GM12865 (cell line): ENCODE data around the gene TMEM150C.

Experiments used
- DNase-seq: peaks from one replicate; pipeline ENCODE4 v3.0.0; 2010; ENCODE audit warnings: low read depth
- H3K4me3 ChIP-seq: 2 replicates; pipeline ENCODE4 v1.5.1; 2011; ENCODE audit warnings: mild to moderate bottlenecking, low read depth, low read length, control low read depth
- TF ChIP-seq, protein P1 (sequence below): IDR thresholded peaks from 2 replicates; pipeline ENCODE4 v1.5.1; 2011; ENCODE audit warnings: low read length, control low read depth, low read depth, inconsistent platforms; ENCODE audit not compliant: insufficient read depth; ENCODE audit errors: missing control alignments

The TMEM150C gene

DNA sequence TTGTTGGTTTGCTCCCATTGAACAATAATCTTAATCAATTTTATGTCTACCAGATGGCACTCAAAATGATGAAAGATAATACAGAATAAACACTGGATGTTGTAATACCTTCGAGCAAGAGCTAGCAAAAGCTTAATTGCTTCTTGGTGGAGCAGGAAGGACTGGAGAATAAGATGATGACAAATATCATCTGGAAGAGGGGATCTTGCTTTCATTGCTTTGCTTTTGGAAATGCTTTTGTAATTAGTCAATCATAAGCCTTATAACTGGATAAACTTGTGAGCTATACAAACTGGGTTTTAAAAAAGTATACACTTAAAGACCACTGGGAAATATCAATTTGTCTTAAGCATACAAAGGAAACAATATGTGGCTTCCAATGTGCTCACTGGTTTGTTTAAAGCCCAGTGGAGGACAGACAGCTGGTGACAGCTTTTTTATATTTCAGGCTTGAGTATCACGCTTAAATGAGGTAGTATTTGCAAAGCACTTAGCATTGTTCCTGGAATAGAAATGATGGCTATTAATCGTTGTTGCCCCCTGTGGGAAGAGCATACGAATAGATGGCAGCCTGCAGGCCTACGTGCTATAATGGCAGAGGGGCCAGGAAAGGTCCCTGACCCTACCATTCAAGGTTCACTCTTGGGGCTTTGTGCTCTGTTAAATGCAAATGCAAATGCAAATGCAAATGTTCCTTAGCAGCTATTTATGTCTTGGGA, 61.2 kb downstream of the TMEM150C start:
- H3K4me3 ChIP-seq: no peak overlapping the region
- no peak for DNase-seq
- TF ChIP-seq, protein P1, sequence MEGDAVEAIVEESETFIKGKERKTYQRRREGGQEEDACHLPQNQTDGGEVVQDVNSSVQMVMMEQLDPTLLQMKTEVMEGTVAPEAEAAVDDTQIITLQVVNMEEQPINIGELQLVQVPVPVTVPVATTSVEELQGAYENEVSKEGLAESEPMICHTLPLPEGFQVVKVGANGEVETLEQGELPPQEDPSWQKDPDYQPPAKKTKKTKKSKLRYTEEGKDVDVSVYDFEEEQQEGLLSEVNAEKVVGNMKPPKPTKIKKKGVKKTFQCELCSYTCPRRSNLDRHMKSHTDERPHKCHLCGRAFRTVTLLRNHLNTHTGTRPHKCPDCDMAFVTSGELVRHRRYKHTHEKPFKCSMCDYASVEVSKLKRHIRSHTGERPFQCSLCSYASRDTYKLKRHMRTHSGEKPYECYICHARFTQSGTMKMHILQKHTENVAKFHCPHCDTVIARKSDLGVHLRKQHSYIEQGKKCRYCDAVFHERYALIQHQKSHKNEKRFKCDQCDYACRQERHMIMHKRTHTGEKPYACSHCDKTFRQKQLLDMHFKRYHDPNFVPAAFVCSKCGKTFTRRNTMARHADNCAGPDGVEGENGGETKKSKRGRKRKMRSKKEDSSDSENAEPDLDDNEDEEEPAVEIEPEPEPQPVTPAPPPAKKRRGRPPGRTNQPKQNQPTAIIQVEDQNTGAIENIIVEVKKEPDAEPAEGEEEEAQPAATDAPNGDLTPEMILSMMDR: no peak

DNA sequence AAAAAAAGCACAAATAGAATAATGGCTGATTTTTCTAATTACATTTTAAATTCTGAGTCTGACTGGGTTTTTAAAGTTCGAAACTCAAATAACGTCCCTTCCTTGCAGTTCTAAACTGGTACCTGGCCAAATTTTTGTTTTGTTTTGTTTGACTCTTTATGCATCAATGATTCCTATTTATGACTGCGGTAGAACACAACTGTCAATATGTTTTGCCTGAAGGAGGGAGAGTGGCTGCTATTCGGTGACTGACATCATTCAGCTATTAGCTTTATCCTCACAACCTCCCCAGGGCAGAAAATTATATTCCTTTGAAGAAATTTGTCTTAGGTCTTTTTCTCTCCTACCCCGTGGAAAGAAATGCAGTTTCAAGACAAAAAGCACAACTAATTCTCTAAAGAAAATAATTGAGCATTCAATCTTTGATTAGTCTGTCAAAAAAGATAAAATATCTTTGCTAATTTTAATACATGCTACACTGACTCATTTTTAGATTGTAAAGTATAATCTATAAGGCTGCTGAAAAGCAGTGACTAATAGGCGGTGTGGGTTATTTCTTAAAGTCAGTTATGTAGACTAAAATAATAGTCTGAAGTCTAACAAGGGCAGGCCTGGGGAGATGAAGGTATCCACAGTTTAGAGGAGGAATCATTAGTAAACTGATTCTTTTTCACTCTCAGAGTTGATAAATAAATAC, 61.9 kb downstream of the TMEM150C start:
- H3K4me3 ChIP-seq: no peak overlapping the region
- DNase-seq: no peak
- TF ChIP-seq, protein P1: no peak

DNA sequence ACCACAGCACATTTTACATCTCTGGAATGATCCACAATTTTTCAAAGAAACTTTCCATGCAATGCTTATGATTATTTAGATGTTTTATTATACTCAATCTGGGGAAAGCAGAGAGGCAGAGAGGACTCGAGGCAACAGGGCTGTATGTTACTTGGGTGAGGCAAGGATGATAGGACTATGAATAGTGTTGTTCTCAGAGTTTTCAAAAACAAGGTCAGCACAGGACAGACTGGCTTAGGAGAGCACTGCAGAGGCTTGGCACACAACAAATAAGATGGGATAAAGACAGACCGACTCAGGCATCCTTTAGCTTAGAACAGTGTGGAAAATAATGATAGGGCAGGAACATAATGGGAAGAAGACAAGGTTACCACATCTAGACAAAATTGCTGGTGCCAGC, 65.4 kb downstream of the TMEM150C start:
- no peak for DNase-seq
- H3K4me3 ChIP-seq: no peak overlapping the region
- TF ChIP-seq, protein P1: no peak

DNA sequence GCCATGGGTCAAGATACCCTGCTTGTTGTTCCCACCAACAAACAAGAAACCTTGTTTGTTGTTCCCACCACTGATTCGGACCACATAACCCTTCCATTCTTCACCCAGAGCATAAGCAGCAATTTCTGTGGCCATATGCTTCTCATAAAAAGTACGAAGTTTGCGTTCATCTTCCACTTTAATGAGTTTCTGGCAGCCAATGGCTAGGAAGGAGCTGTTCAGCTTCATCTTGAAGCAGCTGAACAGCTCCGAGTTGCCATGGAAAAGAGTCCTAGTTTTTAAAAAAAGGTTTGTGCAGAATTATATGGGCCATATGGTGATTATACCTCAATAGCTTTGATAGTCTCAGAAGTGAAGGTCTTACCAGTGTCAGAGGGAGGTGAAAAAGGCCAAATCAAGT, 66.1 kb downstream of the TMEM150C start:
- no peak for DNase-seq
- H3K4me3 ChIP-seq: no peak overlapping the region
- TF ChIP-seq, protein P1: no peak

DNA sequence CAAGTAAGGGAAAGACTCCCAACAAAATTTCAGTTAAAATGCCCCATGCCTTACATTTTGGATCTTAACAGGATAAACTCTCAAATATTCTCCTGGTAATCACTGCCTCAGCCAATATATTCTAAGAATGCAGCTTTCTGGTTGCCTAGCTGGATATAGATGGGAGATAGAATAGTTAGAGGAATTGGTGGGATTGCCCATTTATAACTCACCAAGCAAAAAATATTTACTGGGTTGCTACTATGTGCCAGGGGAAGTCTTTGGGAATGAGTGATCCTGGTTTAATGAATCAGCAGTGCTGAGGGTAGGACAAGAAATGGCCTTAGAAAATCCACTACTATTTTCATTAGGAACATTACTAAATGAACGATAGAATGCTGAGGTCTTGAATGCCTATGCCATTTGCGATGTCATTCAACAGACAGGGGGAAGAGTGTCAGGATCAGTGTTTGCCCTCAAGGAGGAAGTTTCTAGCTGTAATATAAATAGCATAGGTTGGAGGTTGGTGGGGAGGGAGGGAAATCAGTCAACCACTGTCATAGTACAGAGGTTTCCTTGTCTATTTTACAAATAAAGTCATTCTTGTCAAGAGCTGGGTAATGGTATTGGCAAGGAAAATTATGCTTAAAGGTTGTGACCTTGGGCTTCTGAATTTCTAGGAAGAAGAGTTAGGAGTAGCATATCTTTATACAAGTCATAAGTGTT, 67.9 kb downstream of the TMEM150C start:
- no peak for DNase-seq
- TF ChIP-seq, protein P1: no peak
- H3K4me3 ChIP-seq: no peak overlapping the region

DNA sequence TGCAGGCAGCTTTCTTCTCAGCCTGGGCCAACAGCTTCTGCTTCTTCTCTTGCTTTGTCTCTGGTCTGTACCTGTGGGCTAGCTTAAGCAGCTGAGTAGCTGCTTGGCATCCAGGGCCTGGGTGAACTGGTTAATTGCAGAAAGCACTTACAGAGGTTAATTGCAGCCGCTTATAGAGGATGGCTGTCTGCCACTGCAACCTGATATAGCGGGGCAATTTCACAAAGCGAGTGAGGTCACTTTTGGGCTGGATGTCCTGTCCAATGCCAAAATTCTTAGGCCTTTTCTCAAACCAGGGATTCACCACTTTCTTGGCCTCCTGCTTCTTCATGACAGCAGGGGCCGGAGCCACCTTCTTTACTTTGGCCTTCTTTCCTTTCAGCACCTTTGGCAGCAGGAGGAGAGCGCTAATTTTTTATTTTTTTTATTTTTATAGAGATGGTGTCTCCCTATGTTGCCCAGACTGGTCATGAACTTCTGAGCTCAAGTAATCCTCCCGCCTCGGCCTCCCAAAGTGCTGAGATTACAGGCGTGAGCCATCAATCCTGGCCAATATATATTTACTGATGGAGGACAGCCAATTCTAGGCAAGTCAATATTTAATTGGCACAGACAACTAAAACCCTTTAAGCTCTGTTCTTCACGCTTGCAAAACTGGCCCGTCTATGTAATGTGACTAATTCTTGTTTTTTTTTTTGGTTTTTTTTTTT, 70.4 kb downstream of the TMEM150C start:
- H3K4me3 ChIP-seq: no peak overlapping the region
- no peak for DNase-seq
- TF ChIP-seq, protein P1: no peak
